Measurements from ENCODE around the gene DOK7. TPM values are rescaled to one million over a fixed set of nuclear protein-coding genes. Genes with fewer than 3 reads are reported as not detected.

Gene DOK7
- total RNA-seq, 2 experiments from 2014 or later: not detected

GRCh38 chr4:3427134-3427476 is 36.0 kb upstream of the DOK7 start:
- Histone ChIP-seq H3K27ac (ENCODE audit: low read depth in 1 of 2, low read length in 2 of 2) (no peak overlapping the region), H3K9me3 (ENCODE audit: control insufficient read depth in 1 of 2, insufficient read depth in 1 of 2, low read length in 2 of 2) (no peaks in the 10 kb centered on the region), H3K4me1 (ENCODE audit: insufficient read depth, low read length) (no peaks in the 10 kb centered on the region), H3K36me3 (ENCODE audit: insufficient read depth, low read length) (no peaks in the 10 kb centered on the region), H3K4me3 (ENCODE audit: low read length) (no peak overlapping the region), H3K27me3 (ENCODE audit: control insufficient read depth in 1 of 2, insufficient read depth in 2 of 2, low read length in 2 of 2) (no peaks in the 10 kb centered on the region)
- POLR2A ChIA-PET: no interaction called here
- no peak for TF ChIP-seq CTCF (IDR thresholded peaks at IDR 0.05)
- Mint-ChIP-seq H3K4me3 (no peak overlapping the region), H3K9me3 (no peaks in the 10 kb centered on the region), H3K36me3 (ENCODE audit: low read depth) (peaks cover 16% of the 10 kb centered on the region), H3K4me1 (ENCODE audit: low read depth) (no peaks in the 10 kb centered on the region), H3K27me3 (no peaks in the 10 kb centered on the region), H3K27ac (no peak overlapping the region)
- ATAC-seq (ENCODE audit: poor library complexity): no peak
- CTCF ChIA-PET: no interaction called here
- no peak for DNase-seq
- intact Hi-C loops (cut with DNase I, micrococcal nuclease): no loop called here

GRCh38 chr4:3427706-3428446 is 35.2 kb upstream of the DOK7 start:
- ChIA-PET CTCF (no interaction called here), POLR2A (no interaction called here)
- no peaks in the 10 kb centered on the region for H3K36me3 ChIP-seq (ENCODE audit: insufficient read depth, low read length)
- H3K4me3 Mint-ChIP-seq: no peak overlapping the region
- TF ChIP-seq CTCF (IDR thresholded peaks at IDR 0.05): no peak
- no peak overlapping the region for H3K27ac Mint-ChIP-seq
- no peaks in the 10 kb centered on the region for H3K9me3 Mint-ChIP-seq
- H3K27me3 ChIP-seq (ENCODE audit: control insufficient read depth in 1 of 2, insufficient read depth in 2 of 2, low read length in 2 of 2): no peaks in the 10 kb centered on the region
- ATAC-seq (ENCODE audit: poor library complexity) (no peak), DNase-seq (no peak)
- peaks cover 16% of the 10 kb centered on the region for H3K36me3 Mint-ChIP-seq (ENCODE audit: low read depth)
- H3K4me3 ChIP-seq (ENCODE audit: low read length): no peak overlapping the region
- no peak overlapping the region for H3K27ac ChIP-seq (ENCODE audit: low read depth in 1 of 2, low read length in 2 of 2)
- H3K9me3 ChIP-seq (ENCODE audit: control insufficient read depth in 1 of 2, insufficient read depth in 1 of 2, low read length in 2 of 2): no peaks in the 10 kb centered on the region
- H3K4me1 ChIP-seq (ENCODE audit: insufficient read depth, low read length): no peaks in the 10 kb centered on the region
- intact Hi-C loops (cut with DNase I, micrococcal nuclease): no loop called here
- H3K4me1 Mint-ChIP-seq (ENCODE audit: low read depth): no peaks in the 10 kb centered on the region
- no peaks in the 10 kb centered on the region for H3K27me3 Mint-ChIP-seq

DNA sequence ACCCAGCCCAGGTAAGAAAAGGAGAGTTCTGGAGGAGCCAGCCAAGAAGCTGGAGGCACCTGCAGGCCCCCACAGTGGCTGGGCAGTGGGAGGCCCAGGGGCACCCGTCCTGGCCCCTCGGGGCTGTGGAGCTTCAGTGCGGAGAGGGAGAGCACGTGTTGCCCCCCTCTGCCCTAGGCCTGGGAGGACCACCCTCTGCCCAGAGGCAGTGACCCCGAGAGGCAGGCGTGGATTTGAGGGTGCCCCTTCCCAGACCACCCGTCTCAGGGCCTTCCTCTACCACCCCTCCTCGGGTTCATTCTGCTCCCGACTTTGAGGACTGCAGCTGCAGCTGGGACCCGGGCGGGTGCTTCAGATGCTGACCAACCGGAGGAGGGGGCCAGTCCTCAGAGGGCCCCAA is 33.5 kb upstream of the DOK7 start:
- no peak for TF ChIP-seq CTCF (IDR thresholded peaks at IDR 0.05)
- CTCF ChIA-PET: no interaction called here
- H3K4me3 Mint-ChIP-seq: no peak overlapping the region

More for the DNA sequence above, 33.5 kb upstream of the DOK7 start:
- DNase-seq (no peak), ATAC-seq (ENCODE audit: poor library complexity) (no peak)
- no peaks in the 10 kb centered on the region for H3K27me3 ChIP-seq (ENCODE audit: control insufficient read depth in 1 of 2, insufficient read depth in 2 of 2, low read length in 2 of 2)
- H3K9me3 ChIP-seq (ENCODE audit: control insufficient read depth in 1 of 2, insufficient read depth in 1 of 2, low read length in 2 of 2): no peaks in the 10 kb centered on the region
- no peaks in the 10 kb centered on the region for H3K4me1 ChIP-seq (ENCODE audit: insufficient read depth, low read length)
- POLR2A ChIA-PET: no interaction called here
- H3K36me3 ChIP-seq (ENCODE audit: insufficient read depth, low read length): no peaks in the 10 kb centered on the region
- H3K36me3 Mint-ChIP-seq (ENCODE audit: low read depth): peaks cover 16% of the 10 kb centered on the region
- H3K9me3 Mint-ChIP-seq: no peaks in the 10 kb centered on the region
- H3K27me3 Mint-ChIP-seq: no peaks in the 10 kb centered on the region
- no peak overlapping the region for H3K27ac Mint-ChIP-seq
- H3K4me1 Mint-ChIP-seq (ENCODE audit: low read depth): no peaks in the 10 kb centered on the region
- intact Hi-C loops (cut with DNase I, micrococcal nuclease): no loop called here
- H3K4me3 ChIP-seq (ENCODE audit: low read length): no peak overlapping the region
- H3K27ac ChIP-seq (ENCODE audit: low read depth in 1 of 2, low read length in 2 of 2): no peak overlapping the region

Data from CD4-positive, alpha-beta T cell (primary cell).